Endothelial cell of umbilical vein (primary cell): Measurements from ENCODE around the gene DOCK1. TPM values are rescaled to one million over a fixed set of nuclear protein-coding genes. Genes with fewer than 3 reads are reported as not detected.
A peak's percentile ranks its signal among the peaks of the same experiment; 100 is the strongest.

Experiments used
- BruUV-seq: library from RNA; stranded (reverse); fragments of 400-500 nt; replicated peaks from 2 replicates; lab custom pipeline; 2021; lab: Mats Ljungman, UMichigan
- CTCF ChIA-PET: fragments of 300-600, 350-600 bp; sonication (Branson Sonifier 250); formaldehyde crosslinking; loops from one replicate; lab custom pipeline; 2021; ENCODE audit warnings: antibody characterized with exemption, inconsistent platforms; lab: Charles Lee
- POLR2A ChIA-PET: fragments of 300-600, 350-600 bp; sonication (Branson Sonifier 250); formaldehyde crosslinking; loops from one replicate; lab custom pipeline; 2021; ENCODE audit warnings: antibody characterized with exemption, inconsistent platforms; lab: Charles Lee
- DNase-seq: peaks from one replicate; pipeline ENCODE4 v3.0.0-alpha.2; 2011; ENCODE audit warnings: low read depth, low spot score
- FAIRE-seq: peaks from 2 replicates; lab custom pipeline; 2011; peaks lifted over from hg19 to GRCh38; lab: Jason Lieb, UNC
- H2AFZ ChIP-seq: 2 replicates; pipeline ENCODE4 v1.6.0; 2012; ENCODE audit warnings: low read depth, low read length, control low read depth, inconsistent platforms
- H3K27ac ChIP-seq: 2 replicates; pipeline ENCODE4 v1.5.1; 2011; ENCODE audit warnings: low read depth, mild to moderate bottlenecking, control low read depth, low read length, moderate library complexity; ENCODE audit not compliant: insufficient read depth
- H3K27me3 ChIP-seq, 2 experiments: 2 replicates each; pipeline versions ENCODE4 v1.6.0 to v1.6.1; 2011; ENCODE audit warnings: low read length in 2 of 2, mixed read lengths in 1 of 2; ENCODE audit not compliant: control insufficient read depth in 2 of 2, insufficient read depth in 2 of 2
- H3K36me3 ChIP-seq, 2 experiments: 2 replicates in 1 of 2; 3 replicates in 1 of 2; pipeline ENCODE4 v1.5.1; 2011; ENCODE audit warnings: low read length in 2 of 2, mild to moderate bottlenecking in 1 of 2, moderate library complexity in 1 of 2; ENCODE audit not compliant: control insufficient read depth in 2 of 2, insufficient read depth in 2 of 2; ENCODE audit errors: extremely low read depth in 1 of 2
- H3K4me1 ChIP-seq: 3 replicates; pipeline ENCODE4 v1.5.1; 2011; ENCODE audit warnings: mild to moderate bottlenecking, low read length; ENCODE audit not compliant: control insufficient read depth, insufficient read depth; ENCODE audit errors: extremely low read depth
- H3K4me2 ChIP-seq: 2 replicates; pipeline ENCODE4 v1.6.1; 2011; ENCODE audit warnings: low read length, control low read depth, mixed read lengths; ENCODE audit not compliant: insufficient read depth
- H3K4me3 ChIP-seq, 3 experiments: fragments of 200-600 bp in 1 of 3; sonication (generic), shearing (Covaris generic) in 1 of 3; replicated peaks in 1 of 3; 2 replicates each; pipeline ENCODE4 v1.5.1; 2011 to 2016; ENCODE audit warnings: control low read depth in 3 of 3, low read length in 3 of 3, mild to moderate bottlenecking in 2 of 3, inconsistent platforms in 1 of 3, low read depth in 1 of 3, moderate library complexity in 1 of 3; ENCODE audit not compliant: insufficient read depth in 1 of 3
- H3K79me2 ChIP-seq: 2 replicates; pipeline ENCODE4 v1.6.0; 2012; ENCODE audit warnings: low read length, inconsistent platforms; ENCODE audit not compliant: control insufficient read depth, insufficient read depth
- H3K9ac ChIP-seq: replicated peaks from 2 replicates; pipeline ENCODE3; 2011; ENCODE audit warnings: low read length, control low read depth; ENCODE audit not compliant: insufficient read depth; ENCODE audit errors: extremely low read depth
- H3K9me1 ChIP-seq: replicated peaks from 3 replicates; pipeline ENCODE4 v1.6.0; 2011; ENCODE audit warnings: mild to moderate bottlenecking, low read length; ENCODE audit not compliant: control insufficient read depth, insufficient read depth; ENCODE audit errors: extremely low read depth
- H3K9me3 ChIP-seq: replicated peaks from 2 replicates; pipeline ENCODE4 v1.5.1; 2012; ENCODE audit warnings: low read length, inconsistent platforms; ENCODE audit not compliant: control insufficient read depth, insufficient read depth
- H4K20me1 ChIP-seq: replicated peaks from 2 replicates; pipeline ENCODE3; 2011; ENCODE audit warnings: mild to moderate bottlenecking, low read length; ENCODE audit not compliant: control insufficient read depth, insufficient read depth; ENCODE audit errors: extremely low read depth
- EZH2 ChIP-seq: IDR thresholded peaks from 2 replicates; pipeline ENCODE4 v1.6.1; 2012; ENCODE audit warnings: borderline replicate concordance, low read depth, mild to moderate bottlenecking, moderate library complexity, low read length, inconsistent platforms; ENCODE audit not compliant: severe bottlenecking
- FOS ChIP-seq: IDR thresholded peaks from 2 replicates; pipeline ENCODE4 v1.6.1; 2011; ENCODE audit warnings: mild to moderate bottlenecking, low read length, moderate library complexity, borderline replicate concordance; ENCODE audit not compliant: insufficient read depth
- GATA2 ChIP-seq: IDR thresholded peaks from 2 replicates; pipeline ENCODE4 v1.7.0; 2011; ENCODE audit warnings: low read depth, mild to moderate bottlenecking, moderate library complexity, mixed read lengths, low read length; ENCODE audit not compliant: insufficient read length, insufficient read depth
- JUN ChIP-seq: IDR thresholded peaks from 2 replicates; pipeline ENCODE4 v1.6.1; 2011; ENCODE audit warnings: borderline replicate concordance, low read depth; ENCODE audit not compliant: insufficient read length, insufficient read depth
- POLR2A ChIP-seq: IDR thresholded peaks from 2 replicates; pipeline ENCODE4 v1.6.1; 2012; ENCODE audit warnings: low read depth, mild to moderate bottlenecking, control low read depth, low read length
- POLR2AphosphoS5 ChIP-seq: IDR thresholded peaks from 2 replicates; pipeline ENCODE4 v1.6.1; 2012; ENCODE audit warnings: low read depth, mild to moderate bottlenecking, control low read depth, low read length, moderate library complexity; ENCODE audit not compliant: insufficient read depth
- dilution Hi-C: fragments of 300-500 bp; cut with MboI; formaldehyde crosslinking; loops from one replicate; pipeline ENCODE4 v1.15.0; 2019; ENCODE audit warnings: low sequenced_read_pairs; ENCODE audit not compliant: extremely low pct_ligation_motif_present
- intact Hi-C: fragments of 100-400 bp; cut with micrococcal nuclease; formaldehyde crosslinking; loops from one replicate; pipeline ENCODE4 v1.10.0; 2022
- polyA plus RNA-seq, 4 experiments: library from polyadenylated mRNA; depleted of rRNA in 3 of 4; stranded (reverse) in 3 of 4; unstranded in 1 of 4; fragments of >200 nt; gene quantifications; 2 replicates each; pipeline versions ENCODE4 v1.2.1 to v1.2.3, GENCODE V29; 2011 to 2012; ENCODE audit warnings: missing spikeins in 1 of 4
- total RNA-seq: library from RNA; stranded (reverse); gene quantifications from 2 replicates; pipeline ENCODE4 v1.2.3, GENCODE V29; 2021
- TF ChIP-seq, protein P1 (sequence below), 2 donors: IDR thresholded peaks; 1 replicate in 1 of 2; 2 replicates in 1 of 2; pipeline ENCODE4 v1.5.1; 2011; ENCODE audit warnings: low read length in 2 of 2, mild to moderate bottlenecking in 2 of 2, moderate library complexity in 2 of 2, control low read depth in 1 of 2, inconsistent platforms in 1 of 2, low read depth in 1 of 2; ENCODE audit not compliant: insufficient read depth in 1 of 2; ENCODE audit errors: extremely low read depth in 1 of 2
- TF ChIP-seq, protein P2 (sequence below): IDR thresholded peaks from 2 replicates; pipeline ENCODE4 v1.6.1; 2011; ENCODE audit not compliant: insufficient read depth, insufficient read length

The DOCK1 gene
- total and polyA plus RNA-seq, 2 donors (not counting 3 experiments of a cell fraction or from before 2014, with no cell fraction given) = 22.5 to 83.1 TPM

DNA sequence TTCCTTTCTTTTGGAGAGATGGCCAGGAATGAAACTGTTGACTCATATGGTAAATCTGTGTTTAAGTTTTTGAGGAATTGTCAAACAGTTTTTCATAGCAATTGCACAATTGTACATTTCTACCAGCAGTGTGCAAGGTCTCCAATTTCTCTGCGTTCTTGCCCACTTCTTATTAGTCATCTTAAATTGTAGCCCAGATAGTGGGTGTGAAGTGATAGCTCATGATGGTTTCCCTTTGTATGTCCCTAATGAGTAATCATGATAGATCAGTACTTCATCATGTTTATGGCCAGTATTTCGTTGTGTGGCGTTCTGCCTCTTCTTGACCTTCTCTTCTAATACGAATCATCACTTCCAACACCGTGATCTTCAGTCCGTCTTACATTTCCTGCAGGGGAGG, 136.3 kb downstream of the DOCK1 start:
- dilution Hi-C loops (no loop called here), intact Hi-C loops (no loop called here)
- H3K79me2 ChIP-seq = no peaks in the 10 kb centered on the region

More for the DNA sequence above, 136.3 kb downstream of the DOCK1 start:
- CTCF ChIA-PET = no interaction called here
- H3K9me1 ChIP-seq = no peaks in the 10 kb centered on the region
- H3K9ac ChIP-seq = no peak overlapping the region
- FAIRE-seq = peak; percentile 33
- TF ChIP-seq POLR2AphosphoS5 = no peak
- no peak for TF ChIP-seq JUN
- TF ChIP-seq, protein P1, sequence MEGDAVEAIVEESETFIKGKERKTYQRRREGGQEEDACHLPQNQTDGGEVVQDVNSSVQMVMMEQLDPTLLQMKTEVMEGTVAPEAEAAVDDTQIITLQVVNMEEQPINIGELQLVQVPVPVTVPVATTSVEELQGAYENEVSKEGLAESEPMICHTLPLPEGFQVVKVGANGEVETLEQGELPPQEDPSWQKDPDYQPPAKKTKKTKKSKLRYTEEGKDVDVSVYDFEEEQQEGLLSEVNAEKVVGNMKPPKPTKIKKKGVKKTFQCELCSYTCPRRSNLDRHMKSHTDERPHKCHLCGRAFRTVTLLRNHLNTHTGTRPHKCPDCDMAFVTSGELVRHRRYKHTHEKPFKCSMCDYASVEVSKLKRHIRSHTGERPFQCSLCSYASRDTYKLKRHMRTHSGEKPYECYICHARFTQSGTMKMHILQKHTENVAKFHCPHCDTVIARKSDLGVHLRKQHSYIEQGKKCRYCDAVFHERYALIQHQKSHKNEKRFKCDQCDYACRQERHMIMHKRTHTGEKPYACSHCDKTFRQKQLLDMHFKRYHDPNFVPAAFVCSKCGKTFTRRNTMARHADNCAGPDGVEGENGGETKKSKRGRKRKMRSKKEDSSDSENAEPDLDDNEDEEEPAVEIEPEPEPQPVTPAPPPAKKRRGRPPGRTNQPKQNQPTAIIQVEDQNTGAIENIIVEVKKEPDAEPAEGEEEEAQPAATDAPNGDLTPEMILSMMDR (IDR thresholded peaks at IDR 0.05; ENCODE audit: extremely low read depth in 1 of 2, insufficient read depth in 1 of 2, low read depth in 1 of 2, low read length in 2 of 2) = no peak
- TF ChIP-seq EZH2 = no peak
- TF ChIP-seq FOS = peak; percentile 29
- TF ChIP-seq GATA2 = no peak
- no peak for TF ChIP-seq POLR2A
- TF ChIP-seq, protein P2, sequence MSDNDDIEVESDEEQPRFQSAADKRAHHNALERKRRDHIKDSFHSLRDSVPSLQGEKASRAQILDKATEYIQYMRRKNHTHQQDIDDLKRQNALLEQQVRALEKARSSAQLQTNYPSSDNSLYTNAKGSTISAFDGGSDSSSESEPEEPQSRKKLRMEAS = no peak
- no peaks in the 10 kb centered on the region for H3K27me3 ChIP-seq
- no peaks in the 10 kb centered on the region for H3K4me1 ChIP-seq
- BruUV-seq = no TSS peak
- no peaks in the 10 kb centered on the region for H3K9me3 ChIP-seq
- peak; percentile 5 for DNase-seq
- H4K20me1 ChIP-seq = no peaks in the 10 kb centered on the region
- H3K27ac ChIP-seq = no peak overlapping the region
- H2AFZ ChIP-seq = no peak overlapping the region
- no peak overlapping the region for H3K4me3 ChIP-seq
- H3K4me2 ChIP-seq = no peak overlapping the region
- H3K36me3 ChIP-seq = peaks cover 2 to 35% of the 10 kb centered on the region in 2 experiments
- POLR2A ChIA-PET = no interaction called here
